ENCODE measurements around the gene DENND5B. TPM values are rescaled to one million over a fixed set of nuclear protein-coding genes. Genes with fewer than 3 reads are reported as not detected.
A peak's percentile ranks its signal among the peaks of the same experiment; 100 is the strongest.
"Not testable (repeated sequence)": the region's sequence is repeated elsewhere in the genome, so short reads cannot be mapped to it uniquely, and the experiment has no call there.

The DENND5B gene
- total and polyA plus RNA-seq, 4 donors: 4.5 to 23.1 (median 9.3) TPM

- WGBS: 74% methylated on average over 7 of the region's 7 CpGs
- Histone ChIP-seq H3K27ac (ENCODE audit: low read depth in 1 of 2, low read length in 2 of 2) (peak overlapping the region in 1 of 2 donors; percentile 12), H3K4me1 (ENCODE audit: control insufficient read depth in 4 of 4, insufficient read depth in 4 of 4, low read length in 3 of 4) (peaks cover 8 to 33% (median 24%) of the 10 kb centered on the region in 4 donors)
- DNase-seq (ENCODE audit: low spot score); H3K4me3 ChIP-seq (ENCODE audit: low read depth in 1 of 3, low read length in 3 of 3); H3K9ac ChIP-seq (ENCODE audit: low read depth in 1 of 2, low read length in 2 of 2); H3K36me3 ChIP-seq (ENCODE audit: control insufficient read depth in 4 of 4, insufficient read depth in 3 of 4, low read depth in 1 of 4, low read length in 3 of 4); H3K9me3 ChIP-seq (ENCODE audit: control insufficient read depth in 4 of 4, low read length in 3 of 4); H3K27me3 ChIP-seq (ENCODE audit: control insufficient read depth in 4 of 4, insufficient read depth in 4 of 4, low read length in 3 of 4): not testable (repeated sequence)
- TF ChIP-seq SP1 (IDR thresholded peaks at IDR 0.05) (peak; percentile 22), RXRA (IDR thresholded peaks at IDR 0.05) (peak in 1 of 2 donors; percentile 28)
Measured at GRCh38 chr12:31475610-31476009, 115.3 kb downstream of the DENND5B start.

- peaks cover 8 to 33% (median 24%) of the 10 kb centered on the region in 4 donors for H3K4me1 ChIP-seq (ENCODE audit: control insufficient read depth in 4 of 4, insufficient read depth in 4 of 4, low read length in 3 of 4)
- H3K4me3 ChIP-seq (ENCODE audit: low read depth in 1 of 3, low read length in 3 of 3): no peak overlapping the region
- H3K27me3 ChIP-seq (ENCODE audit: control insufficient read depth in 4 of 4, insufficient read depth in 4 of 4, low read length in 3 of 4): no peaks in the 10 kb centered on the region
- peak; percentile 18 for TF ChIP-seq YY1 (IDR thresholded peaks at IDR 0.05)
- TF ChIP-seq FOXA2 (IDR thresholded peaks at IDR 0.05): peak; percentile 4
- TF ChIP-seq RXRA (IDR thresholded peaks at IDR 0.05): peak in 1 of 2 donors; percentile 31
- TF ChIP-seq TAF1 (conservative IDR thresholded peaks at IDR 0.05): no peak
- peak in 1 of 2 donors; percentile 21 for TF ChIP-seq HNF4A (conservative IDR thresholded peaks at IDR 0.05)
- no peak overlapping the region for H3K9ac ChIP-seq (ENCODE audit: low read depth in 1 of 2, low read length in 2 of 2)
- peaks cover 0 to under 1% (median 0%) of the 10 kb centered on the region in 4 donors for H3K36me3 ChIP-seq (ENCODE audit: control insufficient read depth in 4 of 4, insufficient read depth in 3 of 4, low read depth in 1 of 4, low read length in 3 of 4)
- 31% methylated on average over 2 of the region's 2 CpGs for WGBS
- no peak for DNase-seq (ENCODE audit: low spot score)
- no peaks in the 10 kb centered on the region for H3K9me3 ChIP-seq (ENCODE audit: control insufficient read depth in 4 of 4, low read length in 3 of 4)
- H3K27ac ChIP-seq (ENCODE audit: low read depth in 1 of 2, low read length in 2 of 2): no peak overlapping the region
Measured at GRCh38 chr12:31474751-31475150, 116.2 kb downstream of the DENND5B start.

GRCh38 chr12:31471823-31472222 is 119.1 kb downstream of the DENND5B start:
- Histone ChIP-seq H3K9ac (ENCODE audit: low read depth in 1 of 2, low read length in 2 of 2) (no peak overlapping the region), H3K4me1 (ENCODE audit: control insufficient read depth in 4 of 4, insufficient read depth in 4 of 4, low read length in 3 of 4) (peaks cover 8 to 18% (median 15%) of the 10 kb centered on the region in 4 donors), H3K27ac (ENCODE audit: low read depth in 1 of 2, low read length in 2 of 2) (no peak overlapping the region), H3K9me3 (ENCODE audit: control insufficient read depth in 4 of 4, low read length in 3 of 4) (no peaks in the 10 kb centered on the region), H3K27me3 (ENCODE audit: control insufficient read depth in 4 of 4, insufficient read depth in 4 of 4, low read length in 3 of 4) (no peaks in the 10 kb centered on the region), H3K4me3 (ENCODE audit: low read depth in 1 of 3, low read length in 3 of 3) (no peak overlapping the region), H3K36me3 (ENCODE audit: control insufficient read depth in 4 of 4, insufficient read depth in 3 of 4, low read depth in 1 of 4, low read length in 3 of 4) (no peaks in the 10 kb centered on the region)
- WGBS: 95% methylated on average over 7 of the region's 7 CpGs
- TF ChIP-seq ATF3 (IDR thresholded peaks at IDR 0.05) (no peak), RXRA (IDR thresholded peaks at IDR 0.05) (no peak), HNF4G (IDR thresholded peaks at IDR 0.05) (no peak), JUND (IDR thresholded peaks at IDR 0.05) (no peak)
- TF ChIP-seq, protein P1, sequence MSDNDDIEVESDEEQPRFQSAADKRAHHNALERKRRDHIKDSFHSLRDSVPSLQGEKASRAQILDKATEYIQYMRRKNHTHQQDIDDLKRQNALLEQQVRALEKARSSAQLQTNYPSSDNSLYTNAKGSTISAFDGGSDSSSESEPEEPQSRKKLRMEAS (IDR thresholded peaks at IDR 0.05): no peak
- DNase-seq (ENCODE audit: low spot score): no peak

- H3K4me3 ChIP-seq (ENCODE audit: low read depth in 1 of 3, low read length in 3 of 3): no peak overlapping the region
- TF ChIP-seq, protein P2, sequence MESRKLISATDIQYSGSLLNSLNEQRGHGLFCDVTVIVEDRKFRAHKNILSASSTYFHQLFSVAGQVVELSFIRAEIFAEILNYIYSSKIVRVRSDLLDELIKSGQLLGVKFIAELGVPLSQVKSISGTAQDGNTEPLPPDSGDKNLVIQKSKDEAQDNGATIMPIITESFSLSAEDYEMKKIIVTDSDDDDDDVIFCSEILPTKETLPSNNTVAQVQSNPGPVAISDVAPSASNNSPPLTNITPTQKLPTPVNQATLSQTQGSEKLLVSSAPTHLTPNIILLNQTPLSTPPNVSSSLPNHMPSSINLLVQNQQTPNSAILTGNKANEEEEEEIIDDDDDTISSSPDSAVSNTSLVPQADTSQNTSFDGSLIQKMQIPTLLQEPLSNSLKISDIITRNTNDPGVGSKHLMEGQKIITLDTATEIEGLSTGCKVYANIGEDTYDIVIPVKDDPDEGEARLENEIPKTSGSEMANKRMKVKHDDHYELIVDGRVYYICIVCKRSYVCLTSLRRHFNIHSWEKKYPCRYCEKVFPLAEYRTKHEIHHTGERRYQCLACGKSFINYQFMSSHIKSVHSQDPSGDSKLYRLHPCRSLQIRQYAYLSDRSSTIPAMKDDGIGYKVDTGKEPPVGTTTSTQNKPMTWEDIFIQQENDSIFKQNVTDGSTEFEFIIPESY (IDR thresholded peaks at IDR 0.05): no peak
- TF ChIP-seq HNF4G (IDR thresholded peaks at IDR 0.05): no peak
- TF ChIP-seq CTCF (IDR thresholded peaks at IDR 0.05; ENCODE audit: low read depth, low read length, missing input control): no peak
- TF ChIP-seq YY1 (IDR thresholded peaks at IDR 0.05): no peak
- TF ChIP-seq EGR1 (IDR thresholded peaks at IDR 0.05; ENCODE audit: low read depth in 2 of 2): no peak
- TF ChIP-seq, protein P1 (IDR thresholded peaks at IDR 0.05): no peak
- TF ChIP-seq SP1 (IDR thresholded peaks at IDR 0.05): no peak
- 95% methylated on average over 6 of the region's 6 CpGs for WGBS
- no peaks in the 10 kb centered on the region for H3K27me3 ChIP-seq (ENCODE audit: control insufficient read depth in 4 of 4, insufficient read depth in 4 of 4, low read length in 3 of 4)
- no peak for DNase-seq (ENCODE audit: low spot score)
- no peak overlapping the region for H3K27ac ChIP-seq (ENCODE audit: low read depth in 1 of 2, low read length in 2 of 2)
- no peaks in the 10 kb centered on the region for H3K36me3 ChIP-seq (ENCODE audit: control insufficient read depth in 4 of 4, insufficient read depth in 3 of 4, low read depth in 1 of 4, low read length in 3 of 4)
- H3K9me3 ChIP-seq (ENCODE audit: control insufficient read depth in 4 of 4, low read length in 3 of 4): no peaks in the 10 kb centered on the region
- H3K4me1 ChIP-seq (ENCODE audit: control insufficient read depth in 4 of 4, insufficient read depth in 4 of 4, low read length in 3 of 4): peaks cover 6 to 13% (median 12%) of the 10 kb centered on the region in 4 donors
- H3K9ac ChIP-seq (ENCODE audit: low read depth in 1 of 2, low read length in 2 of 2): no peak overlapping the region
Measured at GRCh38 chr12:31471051-31471450, 119.9 kb downstream of the DENND5B start.

Data from liver (tissue), 9 donors.